SHP77 (cell line): ENCODE results near the gene TPM4.
"Not testable (repeated sequence)": the region's sequence is repeated elsewhere in the genome, so short reads cannot be mapped to it uniquely, and the experiment has no call there.

Experiments used
- DNase-seq, 2 experiments: peaks; one replicate each; lab custom pipeline; 2025; lab: John Stamatoyannopoulos, UW

Gene TPM4

DNA sequence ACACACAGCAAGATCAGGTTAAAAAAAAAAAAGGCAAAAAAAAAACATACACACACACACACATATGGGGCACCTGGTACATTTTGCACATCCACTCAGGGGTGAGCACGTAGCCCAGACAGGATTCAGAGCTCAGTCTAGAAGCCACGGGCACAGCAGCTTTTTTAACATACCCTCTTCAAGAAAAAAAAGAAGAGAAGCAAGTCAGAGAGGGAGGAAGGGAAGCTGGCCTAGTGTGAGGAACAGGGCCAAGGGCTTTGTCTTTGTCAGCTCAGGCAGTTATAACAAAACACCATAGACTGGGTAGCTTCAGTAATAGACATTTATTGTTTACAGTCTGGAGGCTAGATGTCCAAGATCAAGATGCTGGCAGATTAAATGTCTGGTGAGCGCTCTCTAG is 2.3 kb upstream of the TPM4 start:
- DNase-seq, result no peak

DNA sequence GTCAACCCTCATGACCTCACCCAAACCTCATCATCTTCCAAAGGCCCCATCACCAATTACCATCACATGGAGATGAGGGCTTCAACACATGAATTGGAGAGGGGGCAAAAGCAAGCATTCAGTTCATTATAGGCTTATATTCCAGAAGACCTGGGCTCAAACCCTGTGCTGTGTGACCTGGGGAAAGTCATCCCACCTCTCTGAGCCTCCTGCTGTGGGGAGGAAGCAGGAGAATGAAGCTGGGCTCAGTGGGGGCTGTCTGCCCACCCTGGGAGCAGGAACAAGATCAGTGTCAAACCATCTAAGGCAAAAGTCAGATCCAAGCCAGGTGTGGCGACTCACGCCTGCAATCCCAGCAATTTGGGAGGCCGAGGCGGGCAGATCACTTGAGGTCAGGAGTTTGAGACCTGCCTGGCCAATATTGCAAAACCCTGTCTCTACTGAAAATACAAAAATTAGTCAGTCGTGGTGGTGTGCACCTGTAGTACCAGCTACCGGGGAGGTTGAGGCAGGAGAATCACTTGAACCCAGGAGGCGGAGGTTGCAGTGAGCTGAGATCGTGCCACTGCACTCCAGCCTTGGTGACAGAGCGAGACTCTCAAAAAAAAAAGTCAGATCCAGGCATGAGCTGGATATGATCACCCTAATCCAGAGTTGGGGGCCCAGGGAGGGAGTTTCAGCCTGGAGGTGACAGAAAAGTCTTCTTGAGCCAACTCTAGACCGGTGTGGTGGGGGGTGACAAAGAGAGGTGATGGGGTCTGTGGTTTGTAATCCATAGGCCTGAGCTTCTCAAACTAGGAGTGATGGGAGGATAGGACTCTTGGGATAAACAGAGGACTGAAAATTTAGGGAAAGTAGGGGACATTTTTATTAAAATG is 1.6 kb upstream of the TPM4 start:
- no peak for DNase-seq

DNA sequence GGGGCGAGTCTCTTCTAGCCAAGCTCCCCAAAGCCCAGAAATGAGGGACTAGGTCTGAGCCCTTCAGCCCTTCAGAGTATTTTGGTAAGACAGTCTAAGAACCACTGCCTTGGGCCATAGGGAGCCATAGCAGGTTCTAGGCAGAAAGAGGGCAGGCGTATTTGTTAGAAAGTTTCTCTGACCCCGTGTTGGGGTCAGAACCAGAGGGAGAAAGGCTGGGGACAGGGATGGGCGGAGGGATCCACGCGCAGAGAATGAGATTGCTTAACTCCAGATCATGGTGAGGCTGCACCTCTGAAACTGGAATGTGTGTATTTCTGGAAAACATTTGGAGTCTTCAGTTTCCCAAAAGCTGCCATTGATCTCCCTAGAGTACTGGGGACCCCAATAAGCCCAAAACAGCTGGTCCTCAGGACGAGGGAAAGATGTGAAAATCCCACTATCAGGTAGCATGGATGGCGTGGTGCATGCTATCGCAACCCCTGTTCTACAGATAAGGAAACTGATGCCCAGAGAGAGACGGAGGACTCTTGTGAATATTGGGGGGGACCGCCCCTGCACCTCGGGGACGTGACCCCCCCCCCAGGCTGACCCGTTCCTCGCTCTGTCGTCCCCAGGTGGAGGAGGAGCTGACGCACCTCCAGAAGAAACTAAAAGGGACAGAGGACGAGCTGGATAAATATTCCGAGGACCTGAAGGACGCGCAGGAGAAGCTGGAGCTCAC is 703 bp upstream of the TPM4 start:
- no peak for DNase-seq

GRCh38 chr19:16076958-16077611 is 790 bp downstream of the TPM4 start:
- DNase-seq, result peak in 1 of 2 experiments; percentile 42

DNA sequence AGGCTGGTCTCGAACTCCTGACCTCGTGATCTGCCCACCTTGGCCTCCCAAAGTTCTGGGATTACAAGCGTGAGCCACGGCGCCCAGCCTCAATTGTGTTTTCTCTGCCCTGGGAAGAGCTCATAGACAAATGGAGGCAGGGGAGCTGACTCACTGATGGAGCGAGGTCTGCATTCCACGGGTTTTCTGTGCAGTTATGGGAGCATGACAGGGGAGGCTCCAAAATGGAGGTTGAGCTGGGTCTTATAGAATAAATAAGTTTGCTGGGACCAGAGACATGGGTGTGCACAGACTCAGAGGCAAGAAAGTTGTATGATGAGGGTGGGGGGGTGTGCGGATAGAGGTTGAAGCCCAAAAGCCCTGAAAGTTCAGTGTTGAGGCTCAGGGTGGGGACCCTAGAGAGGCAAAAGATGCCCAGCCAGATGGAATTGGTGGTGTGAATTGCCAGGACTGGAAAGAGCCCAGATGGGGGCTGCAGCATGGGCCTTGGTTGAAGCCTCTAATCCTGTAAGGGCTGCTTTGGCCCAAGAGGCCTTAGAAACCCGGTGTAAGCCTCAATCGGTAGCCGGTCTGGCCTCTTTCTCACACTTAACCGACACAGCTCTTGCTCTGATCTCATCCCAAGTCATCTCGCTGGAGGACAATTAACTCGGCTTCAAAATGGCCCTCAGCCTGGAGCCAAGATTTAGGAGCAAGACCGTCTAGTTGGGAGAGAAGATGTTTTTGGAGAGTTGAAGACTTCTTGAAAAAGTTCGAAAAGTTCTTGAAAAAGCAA is 1.9 kb downstream of the TPM4 start:
- no peak for DNase-seq

DNA sequence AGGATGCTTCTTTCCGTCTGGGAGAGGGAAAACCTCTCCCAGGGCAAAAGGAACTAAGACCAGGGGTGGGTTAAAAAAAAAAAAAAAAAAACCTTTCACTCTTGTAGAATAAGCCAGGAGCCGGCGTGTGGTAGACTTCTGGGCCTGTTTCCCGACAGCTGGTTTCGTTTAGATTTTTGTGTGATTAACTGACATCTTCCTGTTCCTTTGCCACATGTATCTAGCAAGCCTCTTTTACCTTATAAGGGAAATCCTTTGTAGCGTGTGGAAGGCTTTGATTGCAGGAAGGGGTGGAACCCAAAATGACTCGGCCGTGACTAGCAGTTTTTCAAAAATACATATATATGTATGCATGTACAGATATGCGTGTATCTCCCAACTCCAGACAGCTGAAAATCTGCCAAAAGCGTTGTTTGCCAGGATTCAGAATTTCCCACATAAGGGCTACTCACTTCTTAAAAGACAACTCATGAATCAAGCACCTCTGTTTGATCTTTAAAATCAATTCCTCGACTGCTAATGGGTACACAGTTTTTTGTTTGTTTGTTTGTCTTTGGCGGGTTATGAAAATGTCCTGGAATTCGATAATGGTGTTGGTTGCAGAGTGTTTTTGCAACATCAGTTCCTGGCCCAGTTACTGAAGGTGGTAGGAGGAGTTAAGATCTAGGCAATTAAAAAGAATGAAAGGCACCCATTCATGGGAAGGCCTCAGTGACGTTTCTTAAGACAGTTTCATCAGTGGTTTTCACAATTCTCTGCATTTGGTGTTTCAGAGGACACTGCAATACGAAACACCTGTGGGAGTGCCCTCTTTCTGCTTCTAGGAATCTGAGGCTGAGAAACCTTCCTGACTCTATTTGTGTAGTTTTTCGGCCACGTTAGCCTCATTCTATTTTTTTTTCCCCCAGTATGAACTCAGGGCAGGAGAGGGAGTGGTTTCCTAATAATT is 2.7 kb downstream of the TPM4 start:
- DNase-seq, result peak in 1 of 2 experiments; percentile 31

DNA sequence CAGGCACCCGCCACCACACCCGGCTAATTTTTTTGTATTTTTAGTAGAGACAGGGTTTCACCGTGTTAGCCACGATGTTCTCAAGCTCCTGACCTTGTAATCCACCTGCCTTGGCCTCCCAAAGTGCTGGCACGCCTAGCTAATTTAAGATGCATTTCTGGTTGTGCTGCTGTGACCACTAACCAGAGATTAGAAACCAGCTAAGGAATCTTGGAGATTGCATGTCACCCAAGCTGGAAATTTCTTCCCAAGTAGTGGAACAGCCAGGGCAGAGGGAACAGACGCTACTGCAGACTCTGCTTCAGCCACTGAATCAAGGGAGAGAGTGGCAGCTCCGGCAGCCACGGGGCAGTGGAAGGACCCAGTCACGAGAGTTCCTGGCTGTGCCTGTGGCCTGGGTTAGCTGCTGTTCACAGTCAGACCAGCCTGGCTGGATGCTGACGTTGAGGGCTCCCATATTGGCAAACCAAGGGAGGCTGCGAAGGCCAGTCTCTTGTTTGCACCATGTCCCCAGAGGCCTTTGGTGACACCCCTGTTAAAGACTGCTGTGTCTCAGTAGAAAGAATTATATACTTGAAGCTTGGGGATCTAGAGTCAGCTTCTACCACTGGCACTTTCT is 7.9 kb downstream of the TPM4 start:
- no peak for DNase-seq

- no peak for DNase-seq
These were observed 8.8 kb downstream of the TPM4 start for GRCh38 chr19:16085115-16085514.

- not testable (repeated sequence) for DNase-seq
These were observed 11.1 kb downstream of the TPM4 start for GRCh38 chr19:16087404-16087803.

DNA sequence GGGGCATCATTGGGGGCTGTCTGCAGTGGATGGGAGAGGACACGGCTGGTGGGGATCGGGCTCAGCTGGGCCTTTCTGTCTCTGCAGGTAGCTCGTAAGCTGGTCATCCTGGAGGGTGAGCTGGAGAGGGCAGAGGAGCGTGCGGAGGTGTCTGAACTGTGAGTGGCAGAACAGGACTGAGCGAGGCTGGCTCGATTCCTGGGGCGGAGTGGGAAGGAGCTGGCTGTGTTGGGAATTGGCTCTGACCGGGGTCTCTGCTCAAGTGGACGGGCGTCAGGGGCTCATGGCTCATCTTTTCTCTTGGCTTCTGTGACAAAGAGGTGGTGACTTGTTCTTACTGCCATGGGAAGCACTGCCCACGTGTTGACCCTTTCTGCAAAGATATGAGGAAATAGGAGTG is 11.6 kb downstream of the TPM4 start:
- DNase-seq, result no peak

GRCh38 chr19:16088351-16089009 is 12.2 kb downstream of the TPM4 start:
- DNase-seq, result no peak

- no peak for DNase-seq
These were observed 12.9 kb downstream of the TPM4 start for GRCh38 chr19:16089010-16089846.

DNA sequence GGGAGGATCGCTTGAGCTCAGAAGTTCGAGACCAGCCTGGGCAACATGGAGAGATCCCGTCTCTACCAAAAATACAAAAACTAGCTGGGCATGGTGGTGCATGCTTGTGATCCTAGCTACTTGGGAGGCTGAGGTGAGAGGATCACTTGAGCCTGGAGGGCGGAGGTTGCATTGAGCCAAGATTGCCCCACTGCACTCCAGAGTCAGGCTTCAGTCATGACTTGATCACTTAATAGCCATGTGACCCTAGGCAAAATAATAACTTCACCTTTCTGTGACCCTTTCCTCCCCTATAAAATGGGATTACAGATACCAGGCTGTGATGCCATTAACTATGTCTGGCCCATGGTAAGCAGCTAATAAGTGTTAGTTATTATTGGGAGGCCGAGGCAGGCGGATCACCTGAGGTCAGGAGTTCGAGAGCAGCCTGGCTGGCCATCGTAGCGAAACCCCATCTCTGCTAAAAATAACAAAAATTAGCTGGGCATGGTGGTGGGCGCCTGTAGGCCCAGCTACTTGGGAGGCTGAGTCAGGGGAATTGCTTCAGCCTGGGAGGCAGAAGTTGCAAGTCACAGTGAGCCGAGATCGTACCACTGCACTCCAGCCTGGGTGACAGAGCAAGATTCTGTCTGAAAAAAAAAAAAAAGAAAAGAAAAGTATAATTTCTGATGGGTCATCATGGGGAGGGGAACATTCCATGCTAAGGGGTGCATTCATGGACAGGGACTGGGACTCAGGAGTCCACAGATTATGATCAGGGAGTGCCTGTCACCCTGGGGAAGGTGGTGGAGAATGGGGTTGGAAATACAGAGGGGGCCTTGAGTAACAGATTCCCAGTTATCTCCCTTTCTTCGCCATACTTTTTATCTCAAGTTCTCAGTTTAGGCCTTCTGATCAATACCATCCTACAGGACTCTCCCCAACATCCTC is 15.5 kb downstream of the TPM4 start:
- DNase-seq, result no peak

DNA sequence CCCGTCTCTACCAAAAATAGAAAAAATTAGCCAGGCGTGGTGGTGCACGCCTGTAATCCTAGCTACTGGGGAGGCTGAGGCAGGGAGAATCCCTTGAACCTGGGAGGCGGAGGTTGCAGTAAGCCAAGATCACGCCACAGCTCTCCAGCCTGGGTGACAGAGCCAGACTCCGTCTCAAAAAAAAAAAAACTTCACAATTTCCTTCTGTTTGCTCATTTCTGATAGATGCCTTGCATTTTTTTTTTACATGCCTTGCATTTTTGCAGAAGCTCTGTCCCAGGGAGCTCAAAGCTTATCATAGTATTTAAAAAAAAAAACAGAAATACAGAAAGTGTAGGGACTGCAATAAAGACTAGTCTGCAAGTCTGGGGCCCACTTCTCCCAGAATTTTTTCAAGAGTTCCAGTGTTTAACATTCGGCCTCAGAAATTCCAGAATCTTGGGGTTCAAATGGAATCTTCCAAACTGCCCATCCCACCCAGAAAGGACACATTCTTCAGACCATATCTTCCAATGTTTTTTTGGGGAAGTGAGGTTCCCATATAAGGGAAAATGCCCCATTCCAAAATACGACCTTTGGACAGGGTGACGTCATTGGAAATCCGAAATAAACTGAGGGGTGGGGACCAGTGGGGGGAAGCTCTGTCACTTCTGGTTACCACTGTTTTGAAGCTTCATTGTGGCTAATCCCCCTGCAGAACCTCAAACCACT is 18.2 kb downstream of the TPM4 start:
- no peak for DNase-seq

- no peak for DNase-seq
These were observed 18.8 kb downstream of the TPM4 start for GRCh38 chr19:16095071-16095571.

GRCh38 chr19:16096280-16096855 is 20.1 kb downstream of the TPM4 start:
- no peak for DNase-seq

DNA sequence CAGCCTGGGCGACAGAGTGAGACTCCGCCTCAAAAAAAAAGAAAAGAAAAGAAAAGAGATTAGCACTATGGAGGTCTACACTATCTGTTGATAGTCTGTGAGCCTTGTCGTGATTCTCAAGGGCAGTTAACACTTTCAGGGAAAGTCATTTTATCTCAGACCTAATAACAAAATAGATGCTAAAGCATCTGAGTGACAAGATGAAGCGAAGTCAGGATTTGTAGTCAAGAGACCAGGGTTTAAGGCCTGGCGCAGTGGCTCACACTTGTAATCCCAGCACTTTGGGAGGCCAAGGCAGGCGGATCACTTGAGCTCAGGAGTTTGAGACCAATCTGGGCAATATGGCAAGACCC is 22.1 kb downstream of the TPM4 start:
- DNase-seq, result no peak
